Suppressor macrophage treated with lipopolysaccharide for 1 hour (primary cell): ENCODE results near the gene SPI1.
"Not testable (repeated sequence)": the region's sequence is repeated elsewhere in the genome, so short reads cannot be mapped to it uniquely, and the experiment has no call there.

Source experiments
- DNase-seq, 3 donors: peaks; one replicate each; pipeline ENCODE4 v3.0.0-alpha.2; 2020 to 2022

SPI1 gene

DNA sequence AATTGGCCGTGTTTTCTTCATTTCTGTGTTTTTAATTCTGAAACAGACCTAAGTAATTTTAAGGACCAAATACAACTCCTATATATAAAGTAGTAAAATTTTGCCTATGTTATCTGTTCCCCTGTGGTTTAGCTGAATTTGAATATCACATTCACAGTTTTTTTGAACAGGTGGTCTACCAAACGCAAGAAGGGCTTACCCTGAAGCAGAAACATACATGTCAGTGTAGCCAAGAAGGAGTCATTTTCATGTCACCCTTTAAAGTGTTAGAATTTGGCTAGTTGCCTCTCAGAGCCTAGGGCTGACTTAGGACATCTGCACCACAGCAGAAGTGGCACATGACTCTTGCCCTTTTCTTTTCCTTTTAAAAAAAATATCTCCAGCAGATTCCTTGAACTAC is 60.2 kb downstream of the SPI1 start:
- DNase-seq = no peak

DNA sequence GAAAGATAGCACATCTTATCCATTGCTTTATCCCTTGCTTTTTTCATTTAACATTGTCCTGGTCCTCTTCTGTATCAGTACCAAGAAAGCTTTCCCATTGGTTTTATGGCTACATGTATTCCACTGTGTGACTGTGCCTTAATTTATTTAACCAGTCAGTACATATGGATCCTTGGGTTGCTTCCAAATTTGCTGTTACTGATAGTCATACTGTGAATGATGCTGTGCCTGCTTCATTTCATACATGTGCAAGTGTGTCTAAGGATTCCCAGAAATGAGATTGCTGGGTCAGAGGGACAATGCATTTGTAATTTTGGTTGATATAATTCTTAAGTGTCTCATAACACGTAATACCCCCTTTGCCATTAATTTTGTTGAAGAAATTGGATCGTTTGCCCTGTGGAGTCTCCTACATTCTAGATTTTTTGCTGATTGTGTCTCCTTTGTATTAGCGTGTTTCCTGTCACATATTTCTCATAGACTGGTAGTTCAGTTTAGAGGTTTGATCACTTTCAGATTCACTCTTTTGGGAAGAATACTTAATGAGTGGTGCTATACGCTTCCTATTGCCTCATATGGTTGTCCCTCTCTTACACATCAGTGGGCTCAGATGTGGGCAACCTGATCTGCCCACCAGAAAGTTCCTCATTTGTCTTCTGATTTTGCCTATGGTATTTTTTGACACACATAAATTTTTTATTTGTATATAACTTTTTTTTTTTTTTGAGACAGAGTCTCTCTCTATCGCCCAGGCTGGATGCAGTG is 61.1 kb downstream of the SPI1 start:
- DNase-seq = peak in 2 of 3 donors; percentile 3 to 56

DNA sequence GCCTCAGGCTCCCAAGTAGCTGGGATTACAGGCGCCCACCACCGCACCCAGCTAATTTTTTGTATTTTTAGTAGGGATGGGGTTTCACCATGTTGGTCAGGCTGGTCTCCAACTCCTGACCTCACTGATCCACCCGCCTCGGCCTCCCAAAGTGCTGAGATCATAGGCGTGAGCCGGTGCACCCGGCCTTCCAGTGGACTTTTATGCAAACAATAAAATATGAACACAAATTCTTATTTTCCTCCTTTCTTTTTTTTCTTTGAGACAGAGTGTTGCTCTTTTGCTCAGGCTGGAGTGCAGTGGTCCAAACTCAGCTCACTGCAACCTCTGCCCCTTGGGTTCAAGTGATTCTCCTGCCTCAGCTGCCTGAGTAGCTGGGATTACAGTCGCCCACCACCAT is 61.8 kb downstream of the SPI1 start:
- not testable (repeated sequence) for DNase-seq

DNA sequence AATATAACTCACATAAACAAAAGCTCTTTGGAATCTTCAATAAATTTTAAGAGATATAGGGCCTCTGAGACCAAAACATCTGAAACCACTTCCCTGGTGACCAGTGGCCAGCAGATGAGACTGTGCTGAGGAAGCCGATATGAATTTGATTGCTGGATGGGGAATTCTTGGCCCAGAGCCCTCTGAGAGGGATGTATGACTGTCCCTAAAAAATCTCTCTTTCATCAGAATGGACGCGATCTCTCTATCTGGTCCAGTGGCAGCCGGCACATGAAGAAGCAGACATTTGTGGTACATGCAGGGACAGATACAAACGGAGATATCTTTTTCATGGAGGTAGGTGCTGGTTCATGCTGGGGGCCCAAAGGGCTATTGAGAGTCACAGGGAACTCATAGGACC is 63.4 kb downstream of the SPI1 start:
- no peak for DNase-seq

DNA sequence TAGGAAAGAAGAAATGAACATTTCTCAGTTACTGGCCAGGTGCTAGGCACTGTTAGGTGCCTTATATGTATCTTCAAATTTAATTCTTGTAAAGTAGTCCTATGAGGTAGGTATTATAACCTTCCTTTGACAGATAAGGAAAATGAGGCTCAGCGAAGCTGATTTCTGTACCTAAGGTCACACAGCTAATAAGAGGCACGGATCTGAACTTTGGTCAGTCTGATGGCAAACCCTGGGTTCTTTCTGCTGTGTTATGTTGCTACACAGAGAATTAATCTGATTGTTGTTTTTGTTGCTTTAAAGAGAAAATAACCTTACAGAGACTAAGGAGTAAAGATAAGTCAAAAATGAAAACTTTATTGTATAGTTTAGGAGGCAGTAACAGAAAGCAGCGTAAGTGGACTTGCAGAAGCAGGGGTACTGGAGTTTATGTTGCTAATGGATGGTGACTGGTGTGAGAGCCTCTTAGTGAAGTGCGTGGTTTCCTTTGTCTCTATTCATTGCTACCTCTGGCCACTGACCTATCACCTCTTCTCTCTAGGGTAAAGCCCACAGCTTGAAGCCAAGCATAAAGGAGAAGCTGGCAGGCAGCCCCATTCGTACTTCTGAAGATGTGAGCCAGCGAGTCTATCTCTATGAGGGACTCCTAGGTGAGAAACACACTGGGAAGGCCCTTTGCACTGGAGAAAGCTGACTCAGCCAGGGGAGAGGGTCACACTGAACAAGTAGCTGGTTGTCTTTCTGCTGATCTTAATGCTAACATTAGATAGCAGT is 70.1 kb downstream of the SPI1 start:
- DNase-seq = no peak

DNA sequence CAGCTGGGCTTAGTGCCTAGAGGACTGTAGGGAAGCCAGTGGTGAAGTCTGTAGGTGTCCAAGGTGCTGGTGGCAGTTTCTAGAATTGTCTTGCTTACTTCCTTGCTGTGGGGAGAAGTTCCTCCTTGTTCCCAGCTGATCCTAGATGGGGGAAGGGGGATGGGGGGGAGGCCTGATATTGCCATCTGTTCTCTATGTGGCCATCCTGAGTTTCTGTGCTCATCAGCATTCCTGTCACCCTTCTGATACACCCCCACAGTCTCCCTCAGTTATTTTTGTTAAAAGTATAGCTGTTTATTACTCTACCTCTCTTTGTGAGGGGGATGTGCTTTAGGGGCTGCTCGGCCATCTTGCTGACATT is 71.9 kb downstream of the SPI1 start:
- no peak for DNase-seq

DNA sequence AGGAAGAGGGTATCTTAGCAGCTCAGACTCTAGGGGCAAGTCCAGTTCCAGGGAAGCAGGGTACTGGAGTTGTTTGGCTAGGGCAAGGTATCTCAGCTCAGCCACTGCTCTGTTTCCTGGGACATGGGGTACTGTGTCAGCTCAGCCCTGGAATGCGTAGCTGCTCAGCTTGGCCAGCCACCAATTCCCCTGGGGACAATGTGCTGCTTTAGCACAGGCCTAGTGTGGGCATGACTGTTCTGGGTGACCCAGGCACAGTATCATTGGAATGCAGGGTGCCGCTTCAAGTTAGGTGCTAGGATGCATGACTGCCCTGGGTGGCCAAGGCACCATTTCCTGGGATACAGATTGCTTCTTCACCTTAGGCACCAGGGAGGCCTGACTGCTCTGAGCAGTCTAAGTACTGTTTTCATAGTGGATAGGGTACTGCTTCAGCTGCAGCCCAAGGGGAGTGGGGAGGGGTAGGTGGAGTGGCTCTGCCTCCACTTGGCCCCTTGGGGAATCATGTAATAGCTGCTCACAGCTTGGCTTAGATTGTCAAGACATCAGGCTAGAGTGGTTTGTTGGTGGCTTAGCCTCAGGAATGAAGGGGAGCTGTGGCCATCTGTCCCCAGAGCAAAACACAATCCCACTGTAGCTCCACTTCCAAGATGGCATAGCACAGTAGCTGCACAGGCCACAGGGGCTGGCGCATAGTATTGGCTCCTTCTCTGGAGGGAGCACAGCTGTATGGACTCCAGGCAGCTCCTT is 72.4 kb downstream of the SPI1 start:
- no peak for DNase-seq
